Measurements from ENCODE around the gene PROB1.

Gene PROB1

GRCh38 chr5:139383993-139384590, 10.8 kb downstream of the PROB1 start:
- Histone ChIP-seq H3K27me3 (ENCODE audit: control insufficient read depth in 1 of 2, insufficient read depth in 2 of 2, low read length in 2 of 2) (no peaks in the 10 kb centered on the region), H3K27ac (ENCODE audit: low read length) (no peak overlapping the region), H3K36me3 (ENCODE audit: control insufficient read depth in 2 of 2, insufficient read depth in 2 of 2, low read length in 2 of 2) (no peaks in the 10 kb centered on the region), H3K4me1 (ENCODE audit: control insufficient read depth, insufficient read depth, low read length) (peaks cover 3% of the 10 kb centered on the region), H3K4me3 (ENCODE audit: low read length in 2 of 2) (no peak overlapping the region), H3K9me3 (ENCODE audit: control insufficient read depth in 2 of 2, low read length in 2 of 2) (no peaks in the 10 kb centered on the region), H3K9ac (ENCODE audit: low read length in 2 of 2) (no peak overlapping the region)

DNA sequence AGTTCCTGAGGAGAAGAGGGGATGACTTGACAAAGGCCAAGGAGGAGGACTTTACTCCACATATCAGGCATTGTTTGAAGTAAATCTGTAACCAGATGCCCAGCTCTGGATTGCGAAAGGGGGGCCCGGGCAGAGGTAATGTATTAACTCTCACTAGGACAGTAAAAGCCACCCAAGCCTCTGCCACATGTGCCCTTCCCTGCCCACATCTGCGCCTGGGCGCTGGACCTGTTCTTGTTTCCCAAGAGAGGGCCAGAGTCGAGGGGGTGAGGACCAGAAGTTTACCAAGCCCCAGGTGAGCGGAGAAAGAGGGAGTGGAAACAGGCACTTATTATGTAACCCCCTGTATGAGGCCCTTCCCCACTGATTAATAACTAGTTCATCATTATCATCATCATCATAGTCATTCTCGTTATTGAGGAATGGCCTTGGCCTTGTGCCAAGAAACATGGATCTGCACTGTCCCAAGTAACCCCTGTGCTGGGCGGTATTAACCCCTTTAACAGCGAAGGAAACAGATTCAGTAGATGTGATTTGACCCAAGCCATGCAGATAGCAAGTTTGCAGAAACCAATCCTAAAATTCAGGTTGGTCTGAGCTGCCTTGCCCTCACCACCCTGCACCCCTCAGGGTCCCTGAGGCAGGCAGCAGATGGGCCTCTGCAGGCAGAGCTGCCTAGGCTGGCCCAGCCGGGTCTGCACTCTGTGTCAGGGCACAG, 11.5 kb downstream of the PROB1 start, which contains the start of gene SLC23A1:
Gene SLC23A1, minus strand, starts transcription at position 23 of the 718 bp plus-strand sequence. CDS start 44 bp downstream, outside the sequence.
- Histone ChIP-seq H3K27ac (ENCODE audit: low read length) (no peak within 1 kb of the TSS), H3K9me3 (ENCODE audit: control insufficient read depth in 2 of 2, low read length in 2 of 2) (no peaks in the 10 kb centered on the region), H3K27me3 (ENCODE audit: control insufficient read depth in 1 of 2, insufficient read depth in 2 of 2, low read length in 2 of 2) (no peaks in the 10 kb centered on the region), H3K4me3 (ENCODE audit: low read length in 2 of 2) (no peak within 1 kb of the TSS), H3K36me3 (ENCODE audit: control insufficient read depth in 2 of 2, insufficient read depth in 2 of 2, low read length in 2 of 2) (no peaks in the 10 kb centered on the region), H3K9ac (ENCODE audit: low read length in 2 of 2) (no peak within 1 kb of the TSS), H3K4me1 (ENCODE audit: control insufficient read depth, insufficient read depth, low read length) (peaks cover 3% of the 10 kb centered on the region)

DNA sequence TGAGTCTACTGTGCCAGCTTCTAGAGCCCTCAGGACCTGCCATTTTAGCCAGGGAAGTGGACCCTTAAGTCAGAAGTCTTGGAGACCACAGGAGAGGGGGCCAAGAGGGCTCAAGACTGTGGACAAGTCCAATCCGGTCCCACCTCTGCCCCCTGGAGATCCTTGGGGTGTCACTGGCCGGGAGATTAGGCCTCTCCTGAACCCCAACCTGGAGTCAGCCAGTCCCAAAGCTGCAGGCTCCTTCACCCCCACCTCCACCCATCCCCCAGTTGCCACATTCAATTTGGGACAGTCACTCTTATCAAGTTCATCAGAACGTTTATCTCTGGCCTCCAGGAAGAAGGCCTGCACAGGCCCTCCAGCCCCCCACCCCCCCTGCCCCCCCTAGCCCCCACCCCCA, 12.1 kb downstream of the PROB1 start:
- no peak overlapping the region for H3K27ac ChIP-seq (ENCODE audit: low read length)

GRCh38 chr5:139381837-139382761, 12.8 kb downstream of the PROB1 start:
- Histone ChIP-seq H3K27ac (ENCODE audit: low read length) (no peak overlapping the region), H3K9me3 (ENCODE audit: control insufficient read depth in 2 of 2, low read length in 2 of 2) (no peaks in the 10 kb centered on the region), H3K36me3 (ENCODE audit: control insufficient read depth in 2 of 2, insufficient read depth in 2 of 2, low read length in 2 of 2) (peaks cover 0 to 2% of the 10 kb centered on the region in 2 donors), H3K4me3 (ENCODE audit: low read length in 2 of 2) (no peak overlapping the region), H3K4me1 (ENCODE audit: control insufficient read depth, insufficient read depth, low read length) (peaks cover 3% of the 10 kb centered on the region), H3K27me3 (ENCODE audit: control insufficient read depth in 1 of 2, insufficient read depth in 2 of 2, low read length in 2 of 2) (no peaks in the 10 kb centered on the region), H3K9ac (ENCODE audit: low read length in 2 of 2) (no peak overlapping the region)

More for the DNA sequence above, 12.1 kb downstream of the PROB1 start:
- Histone ChIP-seq H3K4me3 (ENCODE audit: low read length in 2 of 2) (no peak overlapping the region), H3K9me3 (ENCODE audit: control insufficient read depth in 2 of 2, low read length in 2 of 2) (no peaks in the 10 kb centered on the region), H3K27me3 (ENCODE audit: control insufficient read depth in 1 of 2, insufficient read depth in 2 of 2, low read length in 2 of 2) (no peaks in the 10 kb centered on the region), H3K36me3 (ENCODE audit: control insufficient read depth in 2 of 2, insufficient read depth in 2 of 2, low read length in 2 of 2) (no peaks in the 10 kb centered on the region), H3K4me1 (ENCODE audit: control insufficient read depth, insufficient read depth, low read length) (peaks cover 3% of the 10 kb centered on the region), H3K9ac (ENCODE audit: low read length in 2 of 2) (no peak overlapping the region)

DNA sequence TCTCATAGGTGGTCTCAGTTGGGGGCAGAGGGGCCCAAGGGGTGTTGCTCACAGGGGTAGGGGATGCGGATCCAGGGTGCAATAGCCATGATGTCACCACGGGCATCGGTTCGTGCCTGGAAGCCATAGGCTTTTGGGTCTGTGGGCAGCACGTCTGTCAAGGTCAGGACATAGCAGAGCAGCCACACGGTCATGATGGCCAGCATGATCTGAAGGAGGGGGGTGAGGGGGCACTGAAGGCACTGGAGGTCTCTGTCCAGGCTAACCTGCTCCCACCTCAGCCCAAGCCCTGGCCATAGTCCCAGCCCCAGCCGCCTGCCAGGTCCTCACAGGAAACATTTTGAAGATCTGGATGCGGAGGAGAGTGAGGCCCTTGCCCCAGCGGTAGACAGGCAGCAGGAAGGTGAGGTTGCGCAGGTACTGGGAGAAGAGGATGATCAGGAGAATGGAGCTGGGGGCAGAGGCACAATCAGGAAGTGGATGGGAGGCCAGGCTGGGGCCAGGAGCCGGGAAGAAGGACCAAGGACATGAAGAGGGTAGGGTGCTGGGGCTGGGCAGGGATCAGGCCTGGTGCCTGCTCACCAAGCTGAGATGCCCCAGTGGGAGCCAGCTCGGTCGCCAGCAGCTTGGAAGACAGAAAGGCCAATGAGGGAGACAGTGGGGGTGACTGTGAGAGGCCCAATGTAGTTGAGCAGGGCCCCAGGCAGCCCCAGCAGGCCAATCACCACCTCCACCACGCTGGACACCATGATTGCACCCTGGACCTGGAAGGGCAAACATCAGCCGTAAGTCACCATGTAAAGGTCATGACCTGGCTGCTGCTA, 15.1 kb downstream of the PROB1 start:
- Histone ChIP-seq H3K9me3 (ENCODE audit: control insufficient read depth in 2 of 2, low read length in 2 of 2) (no peaks in the 10 kb centered on the region), H3K36me3 (ENCODE audit: control insufficient read depth in 2 of 2, insufficient read depth in 2 of 2, low read length in 2 of 2) (peaks cover 0 to 6% of the 10 kb centered on the region in 2 donors), H3K27ac (ENCODE audit: low read length) (no peak overlapping the region), H3K4me1 (ENCODE audit: control insufficient read depth, insufficient read depth, low read length) (peaks cover 3% of the 10 kb centered on the region), H3K27me3 (ENCODE audit: control insufficient read depth in 1 of 2, insufficient read depth in 2 of 2, low read length in 2 of 2) (no peaks in the 10 kb centered on the region), H3K4me3 (ENCODE audit: low read length in 2 of 2) (no peak overlapping the region), H3K9ac (ENCODE audit: low read length in 2 of 2) (no peak overlapping the region)

DNA sequence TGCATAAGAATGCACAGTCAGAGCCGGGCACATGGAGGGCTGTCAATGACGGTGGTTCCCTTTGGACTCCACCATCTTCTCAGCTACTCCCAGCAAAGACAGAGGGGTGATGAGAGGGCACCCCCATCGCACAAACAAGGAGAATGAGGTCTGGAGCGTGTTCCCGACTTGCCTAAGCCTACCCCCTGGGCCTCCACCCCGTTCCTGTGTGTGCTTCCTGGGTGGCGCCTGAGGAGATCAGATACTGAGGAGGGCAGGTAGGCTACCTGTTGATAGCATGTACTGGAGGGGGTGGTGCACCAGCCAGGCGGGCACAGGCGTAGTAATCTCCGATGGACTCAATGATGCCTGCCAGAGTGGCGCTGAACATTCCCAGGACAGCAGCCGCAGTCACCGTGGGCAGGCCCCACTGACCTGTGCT, 16.0 kb downstream of the PROB1 start:
- no peak overlapping the region for H3K4me3 ChIP-seq (ENCODE audit: low read length in 2 of 2)
- H3K36me3 ChIP-seq (ENCODE audit: control insufficient read depth in 2 of 2, insufficient read depth in 2 of 2, low read length in 2 of 2) = peaks cover 0 to 8% of the 10 kb centered on the region in 2 donors
- H3K9ac ChIP-seq (ENCODE audit: low read length in 2 of 2) = no peak overlapping the region
- H3K27ac ChIP-seq (ENCODE audit: low read length) = no peak overlapping the region
- H3K27me3 ChIP-seq (ENCODE audit: control insufficient read depth in 1 of 2, insufficient read depth in 2 of 2, low read length in 2 of 2) = no peaks in the 10 kb centered on the region
- H3K9me3 ChIP-seq (ENCODE audit: control insufficient read depth in 2 of 2, low read length in 2 of 2) = no peaks in the 10 kb centered on the region
- peaks cover 7% of the 10 kb centered on the region for H3K4me1 ChIP-seq (ENCODE audit: control insufficient read depth, insufficient read depth, low read length)

- no peak overlapping the region for H3K9ac ChIP-seq (ENCODE audit: low read length in 2 of 2)
- no peaks in the 10 kb centered on the region for H3K9me3 ChIP-seq (ENCODE audit: control insufficient read depth in 2 of 2, low read length in 2 of 2)
- peaks cover 0 to 8% of the 10 kb centered on the region in 2 donors for H3K36me3 ChIP-seq (ENCODE audit: control insufficient read depth in 2 of 2, insufficient read depth in 2 of 2, low read length in 2 of 2)
- H3K27me3 ChIP-seq (ENCODE audit: control insufficient read depth in 1 of 2, insufficient read depth in 2 of 2, low read length in 2 of 2) = no peaks in the 10 kb centered on the region
- H3K4me3 ChIP-seq (ENCODE audit: low read length in 2 of 2) = no peak overlapping the region
- H3K27ac ChIP-seq (ENCODE audit: low read length) = no peak overlapping the region
- H3K4me1 ChIP-seq (ENCODE audit: control insufficient read depth, insufficient read depth, low read length) = peaks cover 14% of the 10 kb centered on the region
These were observed 16.6 kb downstream of the PROB1 start for GRCh38 chr5:139378101-139378825.

- no peak overlapping the region for H3K4me3 ChIP-seq (ENCODE audit: low read length in 2 of 2)
- H3K9ac ChIP-seq (ENCODE audit: low read length in 2 of 2) = no peak overlapping the region
- H3K9me3 ChIP-seq (ENCODE audit: control insufficient read depth in 2 of 2, low read length in 2 of 2) = no peaks in the 10 kb centered on the region
- no peak overlapping the region for H3K27ac ChIP-seq (ENCODE audit: low read length)
- peaks cover 0 to 8% of the 10 kb centered on the region in 2 donors for H3K36me3 ChIP-seq (ENCODE audit: control insufficient read depth in 2 of 2, insufficient read depth in 2 of 2, low read length in 2 of 2)
- H3K27me3 ChIP-seq (ENCODE audit: control insufficient read depth in 1 of 2, insufficient read depth in 2 of 2, low read length in 2 of 2) = no peaks in the 10 kb centered on the region
- H3K4me1 ChIP-seq (ENCODE audit: control insufficient read depth, insufficient read depth, low read length) = peaks cover 14% of the 10 kb centered on the region
These were observed 17.7 kb downstream of the PROB1 start for GRCh38 chr5:139377226-139377625.

DNA sequence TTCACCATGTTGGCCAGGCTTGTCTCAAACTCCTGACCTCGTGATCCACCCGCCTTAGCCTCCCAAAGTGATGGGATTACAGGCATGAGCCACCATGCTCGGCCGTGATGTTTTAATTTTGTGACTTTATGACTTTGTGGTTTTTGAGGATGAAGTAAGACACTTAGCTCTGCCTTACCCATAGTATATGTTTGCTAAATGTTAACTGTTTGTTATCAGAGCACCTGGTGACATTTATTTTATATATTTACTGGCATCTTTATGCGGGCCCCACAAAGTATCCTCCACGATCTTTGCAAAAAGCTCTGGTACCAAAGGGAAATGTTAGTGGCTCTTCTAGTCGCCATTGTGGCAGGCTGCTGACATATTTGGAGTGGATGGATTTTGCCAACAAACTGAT, 18.5 kb downstream of the PROB1 start:
- Histone ChIP-seq H3K36me3 (ENCODE audit: control insufficient read depth in 2 of 2, insufficient read depth in 2 of 2, low read length in 2 of 2) (peaks cover 7 to 17% of the 10 kb centered on the region in 2 donors), H3K27ac (ENCODE audit: low read length) (no peak overlapping the region), H3K9me3 (ENCODE audit: control insufficient read depth in 2 of 2, low read length in 2 of 2) (no peaks in the 10 kb centered on the region), H3K4me3 (ENCODE audit: low read length in 2 of 2) (no peak overlapping the region), H3K4me1 (ENCODE audit: control insufficient read depth, insufficient read depth, low read length) (peaks cover 14% of the 10 kb centered on the region), H3K27me3 (ENCODE audit: control insufficient read depth in 1 of 2, insufficient read depth in 2 of 2, low read length in 2 of 2) (no peaks in the 10 kb centered on the region), H3K9ac (ENCODE audit: low read length in 2 of 2) (no peak overlapping the region)
